Midbrain (tissue), 1 donor: ENCODE data around the gene BTAF1.

Experiments
- DNase-seq: peaks from one replicate; lab custom pipeline; 2025; lab: John Stamatoyannopoulos, UW

Gene BTAF1

GRCh38 chr10:91908337-91909116 lies 15.0 kb upstream of the BTAF1 start:
- peak; percentile 78 for DNase-seq

DNA sequence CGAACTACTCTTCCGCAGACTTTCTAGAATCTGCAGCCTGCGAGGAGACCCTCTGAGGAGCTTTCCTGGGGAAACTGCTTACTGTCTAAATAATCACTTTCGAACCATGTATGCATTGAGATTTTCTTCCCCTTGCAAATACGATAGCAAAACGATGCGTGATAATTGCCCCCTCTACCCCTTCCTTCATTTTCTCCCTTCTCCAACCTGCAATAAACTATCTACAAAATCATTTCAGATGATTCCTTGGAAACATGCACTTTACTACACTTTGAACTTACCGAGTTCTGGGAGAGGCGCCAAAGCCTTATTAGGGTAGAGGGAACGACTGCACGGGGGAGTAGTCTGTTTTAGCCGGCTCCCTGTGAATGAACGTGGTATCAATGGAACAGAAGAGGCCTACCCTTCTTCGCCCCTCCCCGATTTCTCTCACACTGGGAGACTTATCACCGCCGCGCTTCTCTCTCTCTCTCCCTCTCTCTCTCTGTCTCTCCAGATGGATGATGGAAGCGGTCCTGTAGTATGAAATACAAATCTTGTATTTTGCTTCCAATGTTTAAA lies 14.4 kb upstream of the BTAF1 start, which contains the start of gene FGFBP3:
Gene FGFBP3 (minus strand): TSS at position 370 of the 561 bp plus-strand sequence. CDS start 517 bp downstream, outside the sequence.
- peak; percentile 34 for DNase-seq

- no peak for DNase-seq
Measured at GRCh38 chr10:91910467-91910866, 13.1 kb upstream of the BTAF1 start.

- no peak for DNase-seq
Measured at GRCh38 chr10:91919651-91920050, 3.9 kb upstream of the BTAF1 start.

GRCh38 chr10:91924212-91925021 lies 847 bp downstream of the BTAF1 start:
- DNase-seq: no peak

DNA sequence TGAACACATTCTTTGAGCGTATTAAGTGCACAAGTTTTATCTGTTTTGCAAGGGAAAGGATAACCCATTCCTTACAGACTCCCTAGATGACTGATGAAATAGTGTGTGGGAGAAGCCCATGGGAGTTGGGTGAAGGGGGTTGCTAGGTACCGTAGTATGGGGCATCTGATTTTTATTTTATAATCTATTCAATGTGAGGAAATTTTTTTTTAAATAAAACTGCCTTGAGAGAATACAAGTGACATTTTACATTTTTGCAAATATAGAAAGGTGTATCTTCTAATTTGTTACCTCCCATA lies 1.4 kb downstream of the BTAF1 start:
- DNase-seq: no peak

DNA sequence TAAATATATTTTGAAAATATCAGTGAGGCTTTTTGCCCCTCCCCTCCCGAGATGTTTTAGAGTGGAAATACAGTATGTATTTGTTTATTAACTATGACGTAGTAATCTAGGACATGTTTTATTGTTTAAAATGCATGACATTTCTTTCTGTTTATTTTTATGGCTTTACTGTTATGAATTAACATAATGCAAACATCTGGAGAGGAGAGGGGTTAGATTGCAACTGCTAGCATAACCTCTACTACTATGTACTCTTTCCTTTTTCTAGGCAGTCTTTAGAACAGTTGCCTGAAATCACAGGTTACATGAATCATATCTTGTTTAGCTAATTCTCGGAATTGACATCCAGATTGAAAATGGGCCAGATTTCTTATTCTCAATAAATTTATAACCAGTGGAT lies 7.4 kb downstream of the BTAF1 start:
- no peak for DNase-seq

DNA sequence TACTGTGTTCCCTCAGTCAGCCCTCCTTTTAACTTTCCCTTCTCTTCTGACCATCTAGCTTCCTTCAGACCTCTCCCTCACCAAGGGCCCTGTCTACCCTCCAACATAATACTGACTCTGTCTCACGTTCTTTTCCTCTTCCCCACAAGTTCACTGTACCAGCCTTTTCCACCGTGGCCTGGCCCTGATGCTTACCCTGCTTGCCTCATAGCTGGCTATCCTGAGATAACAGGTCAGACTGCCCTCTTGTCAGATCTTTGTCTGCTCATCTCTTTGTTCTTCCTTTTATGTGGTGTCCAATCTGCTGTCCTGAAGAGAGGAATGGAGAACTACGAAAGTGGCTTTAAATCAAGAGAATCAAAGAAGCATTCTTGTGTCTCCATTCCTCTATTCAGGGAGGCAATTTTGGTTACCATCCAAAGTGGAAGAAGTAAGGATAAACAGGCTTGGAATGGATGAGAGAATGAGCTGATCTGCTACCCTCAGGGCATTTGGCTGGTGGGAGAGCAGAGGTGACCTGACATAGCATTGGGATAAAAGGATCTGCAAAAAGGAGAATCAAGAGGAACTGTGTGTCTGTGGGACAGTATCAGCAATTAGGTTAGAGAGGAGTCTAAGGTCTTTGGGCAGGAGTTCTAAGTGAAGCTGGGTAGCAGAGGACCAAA lies 8.1 kb downstream of the BTAF1 start:
- DNase-seq: no peak

DNA sequence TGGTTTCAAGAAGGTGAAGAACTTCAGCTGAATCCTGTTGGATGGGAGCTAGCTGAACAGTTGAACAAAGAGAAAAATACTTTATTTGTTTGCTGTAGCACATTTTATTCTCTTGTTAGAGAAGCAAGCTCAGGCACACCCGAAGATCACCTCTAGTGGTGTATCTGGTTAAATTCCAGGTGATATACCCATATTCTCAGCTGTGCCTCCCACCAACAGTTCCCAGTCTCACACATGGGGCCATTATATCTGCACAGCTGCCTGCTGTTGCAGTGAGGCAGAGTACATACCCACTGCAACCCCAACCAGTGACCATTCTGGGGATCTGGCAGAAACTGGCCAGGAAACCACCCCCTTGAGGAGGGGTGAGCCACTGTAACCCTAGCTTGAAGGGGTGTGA lies 9.2 kb downstream of the BTAF1 start:
- DNase-seq: no peak

GRCh38 chr10:91935886-91936285 lies 12.3 kb downstream of the BTAF1 start:
- DNase-seq: no peak

- no peak for DNase-seq
Measured at GRCh38 chr10:91939653-91940052, 16.1 kb downstream of the BTAF1 start.

GRCh38 chr10:91941426-91941825 lies 17.9 kb downstream of the BTAF1 start:
- DNase-seq: no peak

DNA sequence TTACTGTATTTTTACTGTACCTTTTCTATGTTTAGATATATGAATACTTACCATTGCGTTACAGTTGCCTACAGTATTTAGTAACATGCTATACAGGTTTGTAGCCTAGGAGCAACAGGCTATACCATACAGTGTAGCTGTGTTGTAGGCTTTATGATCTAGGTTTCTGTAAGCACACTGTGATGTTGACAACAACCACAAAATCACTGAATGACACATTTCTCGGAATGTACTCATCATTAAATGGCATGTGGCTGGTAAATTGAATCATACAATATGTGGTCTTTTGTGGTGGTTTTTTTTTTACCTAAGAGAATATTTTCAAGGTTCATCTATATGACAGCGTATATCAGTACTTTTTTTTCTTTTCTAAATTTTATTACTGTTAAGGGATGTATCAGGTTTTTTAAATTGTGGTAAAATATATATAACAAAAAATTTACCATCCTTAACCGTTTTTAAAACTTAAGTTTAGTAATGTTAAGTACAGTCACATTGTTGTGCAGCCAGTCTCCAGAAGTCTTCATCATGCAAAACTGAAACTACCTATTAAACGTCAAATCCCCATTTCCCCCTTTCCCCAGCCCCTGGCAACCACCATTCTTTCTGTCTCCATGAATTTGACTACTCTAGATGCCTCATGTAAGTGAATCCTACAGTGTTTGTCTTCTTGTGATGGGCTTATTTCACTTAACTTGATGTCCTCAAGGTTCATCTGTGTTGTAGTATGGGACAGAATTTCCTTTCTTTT lies 21.5 kb downstream of the BTAF1 start:
- DNase-seq: no peak

- DNase-seq: no peak
Measured at GRCh38 chr10:91953600-91954160, 30.1 kb downstream of the BTAF1 start.

GRCh38 chr10:91955114-91955513 lies 31.5 kb downstream of the BTAF1 start:
- DNase-seq: no peak

GRCh38 chr10:91957091-91957490 lies 33.5 kb downstream of the BTAF1 start:
- no peak for DNase-seq

GRCh38 chr10:91969297-91969696 lies 45.7 kb downstream of the BTAF1 start:
- DNase-seq: no peak

DNA sequence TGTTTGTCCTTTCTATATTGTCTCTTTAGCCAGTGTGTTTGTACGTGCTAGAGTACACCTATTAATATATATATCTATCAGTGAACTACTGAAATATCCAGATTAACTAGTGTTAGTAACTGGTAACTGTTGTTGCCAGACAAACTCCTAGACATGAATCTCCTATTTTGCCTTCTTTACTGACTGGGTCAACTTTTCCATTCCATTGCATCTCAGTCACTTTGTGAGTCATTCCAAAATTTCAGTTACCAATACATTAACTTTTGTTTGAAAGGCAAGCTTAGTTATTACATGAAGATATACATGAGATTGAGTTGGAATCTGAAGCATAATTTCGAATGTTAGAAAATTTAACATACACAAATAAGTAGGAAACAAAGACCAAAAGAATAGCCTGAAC lies 51.4 kb downstream of the BTAF1 start:
- no peak for DNase-seq

DNA sequence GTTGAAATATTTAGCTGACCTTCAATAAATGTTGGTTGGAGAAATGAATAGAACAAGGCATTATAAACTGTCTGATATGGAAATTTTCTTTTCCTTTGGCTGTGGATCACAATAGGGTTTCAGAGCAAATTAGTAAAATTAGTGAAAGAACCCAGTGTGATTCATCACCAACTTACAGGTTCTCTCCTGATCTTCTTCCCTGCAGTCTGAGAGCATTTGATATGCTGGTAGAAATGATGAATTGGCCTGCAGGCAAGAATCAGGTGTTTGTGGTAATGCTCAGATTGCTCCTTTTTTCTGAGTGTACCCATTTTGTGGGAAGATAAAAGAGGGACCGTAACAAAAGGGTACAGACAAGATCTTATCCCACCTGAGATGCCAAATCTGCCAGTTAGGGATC lies 51.9 kb downstream of the BTAF1 start:
- no peak for DNase-seq

DNA sequence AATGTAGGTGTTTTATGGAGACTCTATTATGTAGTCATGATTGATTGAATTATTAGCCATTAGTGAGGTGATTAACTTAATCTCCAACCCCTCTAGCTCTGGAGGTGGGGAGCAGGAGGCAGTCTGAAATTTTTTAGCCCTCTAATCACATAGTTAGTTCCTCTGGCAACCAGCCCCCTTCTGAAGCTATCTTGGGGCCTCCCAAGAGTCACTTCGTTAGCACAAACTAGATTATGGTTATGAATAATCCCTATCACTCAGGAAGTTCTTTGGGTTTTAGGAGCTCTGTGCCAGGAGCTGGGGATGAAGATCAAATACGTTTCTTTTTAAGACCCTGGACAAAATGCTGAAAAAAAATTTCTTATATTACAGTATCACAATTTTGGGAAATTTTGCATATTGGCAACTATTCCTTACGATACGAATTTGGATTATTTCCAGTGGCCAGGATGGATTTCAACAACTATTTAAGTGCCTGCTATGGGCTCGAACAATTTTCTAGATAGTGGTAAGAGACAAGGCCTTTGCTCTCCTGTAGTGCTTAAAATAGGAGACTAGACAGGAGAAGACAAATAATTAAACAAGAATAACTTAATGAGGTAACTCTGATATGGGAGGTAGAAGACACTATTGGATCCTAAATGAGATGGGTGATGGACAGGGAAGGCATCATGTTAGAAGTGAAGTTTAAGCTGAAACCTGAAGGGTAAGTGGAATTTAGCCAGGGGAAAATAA lies 52.9 kb downstream of the BTAF1 start:
- no peak for DNase-seq

- DNase-seq: no peak
Measured at GRCh38 chr10:91977491-91977890, 53.9 kb downstream of the BTAF1 start.
